Adipocyte (in vitro differentiated cells): ENCODE data around the gene OBP2B.

ENCODE experiments used
- DNase-seq: peaks from one replicate; pipeline ENCODE4 v3.0.0-alpha.2; 2015; ENCODE audit warnings: low read depth
- H3K27me3 ChIP-seq: replicated peaks from 2 replicates; pipeline ENCODE4 v1.7.0; 2013; ENCODE audit warnings: mild to moderate bottlenecking, low read length, moderate library complexity; ENCODE audit not compliant: control insufficient read depth, insufficient read depth
- H3K36me3 ChIP-seq: 2 replicates; pipeline ENCODE4 v1.7.0; 2013; ENCODE audit warnings: low read length, mild to moderate bottlenecking, moderate library complexity; ENCODE audit not compliant: control insufficient read depth, insufficient read depth, severe bottlenecking
- H3K4me1 ChIP-seq: 2 replicates; pipeline ENCODE4 v1.7.0; 2013; ENCODE audit warnings: mild to moderate bottlenecking, low read length, moderate library complexity; ENCODE audit not compliant: control insufficient read depth, insufficient read depth
- H3K4me3 ChIP-seq: 2 replicates; pipeline ENCODE4 v1.7.0; 2013; ENCODE audit warnings: mild to moderate bottlenecking, low read length, moderate library complexity
- H3K9ac ChIP-seq: 2 replicates; pipeline ENCODE4 v1.7.0; 2013; ENCODE audit warnings: mild to moderate bottlenecking, low read length, moderate library complexity
- H3K9me3 ChIP-seq: 2 replicates; pipeline ENCODE4 v1.7.0; 2013; ENCODE audit warnings: mild to moderate bottlenecking, low read length, moderate library complexity; ENCODE audit not compliant: control insufficient read depth

The OBP2B gene

GRCh38 chr9:133250741-133251170 is 41.7 kb upstream of the OBP2B start:
- DNase-seq: no peak
- Histone ChIP-seq H3K9me3 (peaks cover 3% of the 10 kb centered on the region), H3K9ac (no peak overlapping the region), H3K4me3 (no peak overlapping the region), H3K36me3 (no peaks in the 10 kb centered on the region), H3K27me3 (peaks cover 64% of the 10 kb centered on the region), H3K4me1 (no peaks in the 10 kb centered on the region)

- no peak for DNase-seq
- H3K4me1 ChIP-seq: no peaks in the 10 kb centered on the region
- H3K4me3 ChIP-seq: no peak overlapping the region
- peaks cover 62% of the 10 kb centered on the region for H3K27me3 ChIP-seq
- peaks cover 3% of the 10 kb centered on the region for H3K9me3 ChIP-seq
- no peak overlapping the region for H3K9ac ChIP-seq
- no peaks in the 10 kb centered on the region for H3K36me3 ChIP-seq
These were observed 40.3 kb upstream of the OBP2B start for GRCh38 chr9:133249337-133249736.

DNA sequence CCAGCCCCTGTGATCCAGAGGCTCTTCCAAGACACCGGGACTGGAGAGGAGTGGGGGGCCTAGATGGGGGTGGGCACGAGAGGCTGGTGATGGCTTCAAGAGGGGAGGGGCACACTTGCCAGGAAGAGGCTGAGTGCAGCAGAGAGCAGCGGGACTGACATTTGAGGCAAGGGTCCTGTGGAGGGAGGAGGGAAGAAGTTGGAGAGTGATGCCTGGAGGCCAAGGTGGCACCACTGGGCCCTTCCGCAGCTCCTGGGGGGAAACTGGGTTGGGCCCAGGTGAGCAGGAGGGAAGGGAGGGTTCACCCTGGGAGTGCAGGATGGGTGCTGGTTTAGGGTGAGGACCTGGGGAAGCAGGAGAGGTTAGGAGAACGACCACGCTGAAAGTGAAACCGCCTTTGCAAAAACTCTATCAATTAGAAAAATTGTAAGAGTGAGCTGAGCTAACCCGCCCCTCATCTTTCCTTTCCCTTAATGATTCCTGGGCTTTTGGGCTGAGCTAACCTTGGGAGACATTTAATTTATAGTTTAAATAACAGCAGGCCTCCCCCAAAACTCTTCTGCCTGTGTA is 39.8 kb upstream of the OBP2B start:
- DNase-seq: no peak

DNA sequence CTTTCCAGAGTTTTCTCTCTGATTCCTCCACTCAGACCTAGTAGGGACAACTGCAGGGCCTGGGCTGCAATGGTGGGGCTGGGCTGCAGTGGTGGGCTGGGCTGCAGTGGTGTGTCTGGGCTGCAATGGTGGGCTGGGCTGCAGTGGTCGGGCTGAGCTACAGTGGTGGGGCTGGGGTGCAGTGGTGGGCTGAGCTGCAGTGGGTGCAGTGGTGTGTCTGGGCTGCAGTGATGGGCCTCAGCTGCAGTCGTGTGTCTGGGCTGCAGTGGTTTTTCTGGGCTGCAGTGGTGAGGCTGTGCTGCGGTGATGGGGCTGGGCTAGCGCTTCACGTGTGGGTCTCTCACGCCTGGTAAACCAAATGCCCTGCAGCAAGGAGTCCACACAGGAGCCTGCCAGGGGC is 38.6 kb upstream of the OBP2B start:
- Histone ChIP-seq H3K4me1 (no peaks in the 10 kb centered on the region), H3K9me3 (peaks cover 3% of the 10 kb centered on the region), H3K9ac (no peak overlapping the region), H3K27me3 (peaks cover 56% of the 10 kb centered on the region), H3K4me3 (no peak overlapping the region), H3K36me3 (no peaks in the 10 kb centered on the region)
- DNase-seq: no peak

More for the DNA sequence above, 39.8 kb upstream of the OBP2B start:
- no peak overlapping the region for H3K4me3 ChIP-seq
- no peak overlapping the region for H3K9ac ChIP-seq
- no peaks in the 10 kb centered on the region for H3K4me1 ChIP-seq
- H3K9me3 ChIP-seq: peaks cover 3% of the 10 kb centered on the region
- no peaks in the 10 kb centered on the region for H3K36me3 ChIP-seq
- H3K27me3 ChIP-seq: peaks cover 64% of the 10 kb centered on the region

DNA sequence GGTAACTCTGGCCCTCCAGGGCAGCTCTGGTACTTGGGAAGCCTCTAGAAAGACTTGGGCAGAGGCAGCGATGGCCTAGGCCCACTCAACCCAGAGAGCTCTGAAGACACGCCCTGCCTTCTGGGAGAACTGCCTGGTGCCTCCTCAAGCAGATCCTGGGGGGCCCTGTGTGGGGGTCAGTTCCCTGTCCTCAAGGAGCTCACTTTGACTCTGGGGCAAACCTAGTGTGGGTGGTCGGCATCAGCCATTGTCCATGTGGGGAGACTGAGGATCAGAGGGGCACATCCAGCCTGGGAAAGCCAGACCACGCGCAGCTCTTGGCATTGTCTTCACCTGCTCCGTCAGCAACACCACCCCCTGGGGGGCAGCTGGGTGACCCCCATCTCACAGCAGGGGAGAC is 37.9 kb upstream of the OBP2B start:
- Histone ChIP-seq H3K27me3 (peaks cover 56% of the 10 kb centered on the region), H3K36me3 (no peaks in the 10 kb centered on the region), H3K4me1 (no peaks in the 10 kb centered on the region), H3K9ac (no peak overlapping the region), H3K9me3 (peaks cover 3% of the 10 kb centered on the region), H3K4me3 (no peak overlapping the region)
- DNase-seq: no peak

- Histone ChIP-seq H3K4me3 (no peak overlapping the region), H3K27me3 (peaks cover 60% of the 10 kb centered on the region), H3K9ac (no peak overlapping the region), H3K36me3 (no peaks in the 10 kb centered on the region), H3K9me3 (peaks cover 3% of the 10 kb centered on the region), H3K4me1 (no peaks in the 10 kb centered on the region)
- DNase-seq: no peak
These were observed 37.5 kb upstream of the OBP2B start for GRCh38 chr9:133246562-133246961.

DNA sequence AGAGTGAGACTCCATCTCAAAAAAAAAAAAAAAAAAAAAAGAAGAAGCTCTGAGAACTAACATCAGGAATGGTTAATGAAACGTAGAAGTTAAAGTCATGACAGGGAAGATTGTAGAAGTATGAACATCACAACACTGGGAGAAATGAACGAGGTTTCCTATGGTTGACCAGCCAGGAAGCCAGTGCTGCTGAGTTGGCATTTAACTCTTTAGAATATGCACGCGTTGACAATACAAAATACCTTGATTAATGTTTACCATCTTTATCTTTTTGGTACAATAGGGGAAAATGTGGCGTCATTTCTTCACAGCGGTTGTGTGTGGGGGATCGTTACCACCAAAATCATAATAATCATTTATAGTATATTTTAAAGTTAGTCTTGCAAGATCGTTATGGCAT is 33.9 kb upstream of the OBP2B start:
- H3K9ac ChIP-seq: no peak overlapping the region
- no peaks in the 10 kb centered on the region for H3K36me3 ChIP-seq
- H3K4me3 ChIP-seq: no peak overlapping the region
- peaks cover 32% of the 10 kb centered on the region for H3K27me3 ChIP-seq
- H3K4me1 ChIP-seq: peaks cover 7% of the 10 kb centered on the region
- no peak for DNase-seq
- no peaks in the 10 kb centered on the region for H3K9me3 ChIP-seq

- Histone ChIP-seq H3K9ac (no peak overlapping the region), H3K27me3 (peaks cover 31% of the 10 kb centered on the region), H3K4me3 (no peak overlapping the region), H3K36me3 (no peaks in the 10 kb centered on the region), H3K4me1 (peaks cover 12% of the 10 kb centered on the region), H3K9me3 (no peaks in the 10 kb centered on the region)
- no peak for DNase-seq
These were observed 33.2 kb upstream of the OBP2B start for GRCh38 chr9:133242241-133242640.

DNA sequence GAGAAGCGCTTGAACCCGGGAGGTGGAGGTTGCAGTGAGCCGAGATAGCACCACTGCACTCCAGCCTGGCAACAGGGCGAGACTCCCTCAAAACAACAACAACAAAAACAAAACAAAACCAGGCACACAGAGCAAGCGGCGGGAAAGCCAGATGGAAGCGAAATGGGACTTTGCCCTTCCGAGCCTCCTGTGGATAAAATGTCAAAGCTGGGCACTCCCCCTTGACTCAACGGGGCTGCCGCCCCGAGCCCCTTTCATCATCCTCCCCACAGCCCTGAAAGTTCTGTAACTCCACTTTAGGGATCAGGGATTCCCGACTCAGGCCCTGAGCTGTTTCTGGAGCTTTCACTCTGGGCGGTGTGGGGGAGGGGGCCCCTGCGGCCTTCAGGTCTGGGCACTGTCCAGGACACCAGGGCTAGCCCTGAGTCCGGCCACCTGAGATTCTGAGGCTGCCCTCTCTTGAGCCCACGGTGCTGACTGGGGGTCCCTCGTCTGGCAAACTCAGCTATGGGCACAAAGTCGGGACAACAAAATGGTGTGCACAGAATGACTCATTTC is 30.6 kb upstream of the OBP2B start:
- no peak for DNase-seq
- H3K9ac ChIP-seq: no peak overlapping the region

GRCh38 chr9:133238851-133239532 is 29.9 kb upstream of the OBP2B start:
- Histone ChIP-seq H3K4me3 (peak overlapping the region; percentile 64), H3K4me1 (peaks cover 12% of the 10 kb centered on the region), H3K9me3 (no peaks in the 10 kb centered on the region), H3K36me3 (no peaks in the 10 kb centered on the region), H3K27me3 (peaks cover 11% of the 10 kb centered on the region), H3K9ac (no peak overlapping the region)
- peak; percentile 46 for DNase-seq

More for the DNA sequence above, 30.6 kb upstream of the OBP2B start:
- no peaks in the 10 kb centered on the region for H3K9me3 ChIP-seq
- peaks cover 14% of the 10 kb centered on the region for H3K27me3 ChIP-seq
- no peak overlapping the region for H3K4me3 ChIP-seq
- H3K4me1 ChIP-seq: peaks cover 12% of the 10 kb centered on the region
- H3K36me3 ChIP-seq: no peaks in the 10 kb centered on the region

DNA sequence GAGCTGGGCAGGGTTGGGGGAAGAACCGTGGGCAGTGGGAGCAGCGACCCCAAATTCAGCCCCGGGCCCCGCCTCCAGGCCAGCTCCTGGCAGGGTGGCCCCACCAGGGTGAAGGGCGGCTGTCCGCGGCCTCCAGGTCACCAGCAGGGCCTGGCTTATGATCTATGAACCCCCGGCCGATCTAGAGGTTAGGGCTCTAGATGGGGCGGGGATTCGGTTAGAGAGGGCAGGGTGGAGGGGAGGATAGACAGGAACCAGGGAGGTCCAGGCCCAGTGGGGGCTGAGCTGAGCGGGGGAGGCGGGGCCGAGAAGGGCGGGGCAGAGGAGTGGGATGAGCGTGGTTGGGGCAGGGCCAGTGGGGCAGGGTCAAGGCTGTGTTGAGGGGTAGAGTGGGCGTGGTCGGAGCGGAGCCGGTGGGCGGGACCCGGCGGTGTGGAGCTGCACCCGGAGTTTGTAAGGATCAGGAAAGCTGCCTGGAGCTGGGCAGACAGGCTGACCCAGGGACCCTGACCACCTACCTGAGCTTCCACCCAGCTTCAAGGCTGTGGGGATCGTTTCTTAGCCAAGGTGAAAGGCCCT is 29.3 kb upstream of the OBP2B start:
- peaks cover 9% of the 10 kb centered on the region for H3K27me3 ChIP-seq
- peak overlapping the region; percentile 64 for H3K4me3 ChIP-seq
- no peak overlapping the region for H3K9ac ChIP-seq
- DNase-seq: peak; percentile 7
- no peaks in the 10 kb centered on the region for H3K9me3 ChIP-seq
- peaks cover 12% of the 10 kb centered on the region for H3K4me1 ChIP-seq
- H3K36me3 ChIP-seq: no peaks in the 10 kb centered on the region
